HG03558 (cell line): Measurements from ENCODE around the gene IPPK.
"Not testable (repeated sequence)": the region's sequence is repeated elsewhere in the genome, so short reads cannot be mapped to it uniquely, and the experiment has no call there.

Experiments
- ATAC-seq: cut with Tn5 transposase; IDR thresholded peaks from one replicate; pipeline ENCODE4 v1.9.1; 2021; ENCODE audit warnings: moderate number of reproducible peaks; ENCODE audit not compliant: unreplicated experiment; ENCODE audit errors: extremely low read depth

The IPPK gene

GRCh38 chr9:92603100-92603499 lies 66.8 kb downstream of the IPPK start:
- ATAC-seq = no peak

GRCh38 chr9:92602413-92602812 lies 67.5 kb downstream of the IPPK start:
- ATAC-seq = no peak

- ATAC-seq = no peak
Observed at GRCh38 chr9:92601451-92601850, 68.5 kb downstream of the IPPK start.

GRCh38 chr9:92600462-92601261 lies 69.3 kb downstream of the IPPK start:
- ATAC-seq = no peak

- ATAC-seq = no peak
Observed at GRCh38 chr9:92599938-92600461, 69.9 kb downstream of the IPPK start.

GRCh38 chr9:92598382-92598781 lies 71.5 kb downstream of the IPPK start:
- ATAC-seq = no peak

GRCh38 chr9:92595930-92596329 lies 74.0 kb downstream of the IPPK start:
- no peak for ATAC-seq

GRCh38 chr9:92595075-92595474 lies 74.9 kb downstream of the IPPK start:
- not testable (repeated sequence) for ATAC-seq

- ATAC-seq = no peak
Observed at GRCh38 chr9:92592946-92593861, 76.7 kb downstream of the IPPK start.

GRCh38 chr9:92592537-92592936 lies 77.4 kb downstream of the IPPK start:
- no peak for ATAC-seq

GRCh38 chr9:92590377-92590776 lies 79.6 kb downstream of the IPPK start:
- ATAC-seq = no peak

GRCh38 chr9:92589923-92590322 lies 80.0 kb downstream of the IPPK start:
- no peak for ATAC-seq

- no peak for ATAC-seq
Observed at GRCh38 chr9:92576175-92576574, 93.8 kb downstream of the IPPK start.

GRCh38 chr9:92573612-92574011 lies 96.3 kb downstream of the IPPK start:
- not testable (repeated sequence) for ATAC-seq

- ATAC-seq = not testable (repeated sequence)
Observed at GRCh38 chr9:92571871-92572270, 98.1 kb downstream of the IPPK start.

- no peak for ATAC-seq
Observed at GRCh38 chr9:92564982-92565381, 104.9 kb downstream of the IPPK start.

GRCh38 chr9:92564504-92564903 lies 105.4 kb downstream of the IPPK start:
- no peak for ATAC-seq
